HepG2 (cell line): Measurements from ENCODE around the gene ZNF839. TPM values are rescaled to one million over a fixed set of nuclear protein-coding genes. Genes with fewer than 3 reads are reported as not detected.

Experiments used
- AGO2 ChIP-seq: fragments of 200-400 bp; formaldehyde crosslinking; optimal IDR thresholded peaks from 2 replicates; pipeline ENCODE3; 2017; ENCODE audit warnings: mild to moderate bottlenecking, low read depth, low read length, moderate library complexity
- ATF4 ChIP-seq, 2 experiments: fragments of 450-650 bp in 1 of 2; sonication (generic) in 1 of 2; formaldehyde crosslinking; IDR thresholded peaks; 2 replicates each; pipeline versions ENCODE4 v1.5.0 to v1.8.0; 2020 to 2022; ENCODE audit warnings: mild to moderate bottlenecking in 1 of 2, missing genetic modification reagents in 1 of 2
- ATF7-NPFF ChIP-seq: sonication (generic); formaldehyde crosslinking; IDR thresholded peaks from 2 replicates; pipeline ENCODE4 v1.8.1; 2023; ENCODE audit warnings: mild to moderate bottlenecking, low read depth, missing genetic modification reagents, moderate library complexity
- CCDC6 ChIP-seq: sonication (generic); formaldehyde crosslinking; IDR thresholded peaks from 2 replicates; pipeline ENCODE4 v1.8.1; 2022; ENCODE audit warnings: mild to moderate bottlenecking, missing genetic modification reagents, moderate library complexity
- FOSL1 ChIP-seq: sonication (generic); formaldehyde crosslinking; IDR thresholded peaks from 2 replicates; pipeline ENCODE4 v1.9.0; 2021; ENCODE audit warnings: missing genetic modification reagents, borderline replicate concordance
- GABPA ChIP-seq, 2 experiments: IDR thresholded peaks; 2 replicates each; pipeline ENCODE4 v1.6.1; 2011 to 2016; ENCODE audit warnings: low read depth in 2 of 2, low read length in 1 of 2, missing biosample characterization in 1 of 2, missing genetic modification characterization in 1 of 2
- HIC2 ChIP-seq: sonication (generic); formaldehyde crosslinking; IDR thresholded peaks from 2 replicates; pipeline ENCODE4 v1.9.0; 2022; ENCODE audit warnings: low read depth, missing genetic modification reagents
- PCBP2 ChIP-seq: fragments of 200-400 bp; formaldehyde crosslinking; optimal IDR thresholded peaks from 2 replicates; pipeline ENCODE3; 2018; ENCODE audit warnings: low read length, low read depth; ENCODE audit not compliant: poor library complexity, severe bottlenecking
- RBM22 ChIP-seq: fragments of 200-400 bp; formaldehyde crosslinking; optimal IDR thresholded peaks from 2 replicates; pipeline ENCODE3; 2017; ENCODE audit warnings: mild to moderate bottlenecking, low read length, moderate library complexity
- TCF12 ChIP-seq, 2 experiments: fragments of 450-650 bp in 1 of 2; sonication (generic) in 1 of 2; formaldehyde crosslinking in 1 of 2; IDR thresholded peaks; 2 replicates each; pipeline versions ENCODE4 v1.6.1 to v1.8.0; 2017 to 2022; ENCODE audit warnings: antibody characterized with exemption in 1 of 2, mild to moderate bottlenecking in 1 of 2, missing genetic modification reagents in 1 of 2, moderate library complexity in 1 of 2
- ZNF260 ChIP-seq: sonication (generic); formaldehyde crosslinking; IDR thresholded peaks from 2 replicates; pipeline ENCODE4 v1.4.0; 2020; ENCODE audit warnings: missing genetic modification reagents, low read depth, mild to moderate bottlenecking, borderline replicate concordance
- ZNF276 ChIP-seq: sonication (generic); formaldehyde crosslinking; IDR thresholded peaks from 2 replicates; pipeline ENCODE4 v1.4.0; 2020; ENCODE audit warnings: mild to moderate bottlenecking, low read depth, missing genetic modification reagents
- ZNF335 ChIP-seq: sonication (generic); formaldehyde crosslinking; IDR thresholded peaks from 2 replicates; pipeline ENCODE4 v1.4.0; 2020; ENCODE audit warnings: missing genetic modification reagents
- ZNF343 ChIP-seq: sonication (generic); formaldehyde crosslinking; IDR thresholded peaks from 2 replicates; pipeline ENCODE4 v1.4.0; 2020; ENCODE audit warnings: mild to moderate bottlenecking, missing genetic modification reagents
- ZNF383 ChIP-seq: sonication (generic); formaldehyde crosslinking; IDR thresholded peaks from 2 replicates; pipeline ENCODE4 v1.4.0; 2020; ENCODE audit warnings: missing genetic modification reagents, mild to moderate bottlenecking, borderline replicate concordance
- ZNF773 ChIP-seq: sonication (generic); formaldehyde crosslinking; IDR thresholded peaks from 2 replicates; pipeline ENCODE4 v1.4.0; 2020; ENCODE audit warnings: missing genetic modification reagents, borderline replicate concordance
- polyA plus RNA-seq, 8 experiments: library from polyadenylated mRNA; depleted of rRNA in 3 of 8; stranded (reverse) in 7 of 8; unstranded in 1 of 8; fragments of >200 nt; fragmentation: Illumina TruSeq in 4 of 8; extraction: Trizol in 4 of 8; gene quantifications; 2 replicates each; pipeline versions ENCODE4 v1.2.1 to v1.2.3, GENCODE V29; 2011 to 2016; ENCODE audit warnings: low read depth in 4 of 8, missing spikeins in 1 of 8, mixed read lengths in 1 of 8; ENCODE audit not compliant: insufficient read depth in 1 of 8
- total RNA-seq, 5 experiments: library from RNA; depleted of rRNA; stranded (reverse); fragments of >200 nt; fragmentation: Illumina TruSeq; extraction: Trizol; gene quantifications; 2 replicates each; pipeline ENCODE4 v1.2.3, GENCODE V29; 2016; ENCODE audit warnings: low read depth in 1 of 5
- TF ChIP-seq, protein P1 (sequence below): sonication (generic); formaldehyde crosslinking; IDR thresholded peaks from 2 replicates; pipeline ENCODE4 v1.4.0; 2020; ENCODE audit warnings: mild to moderate bottlenecking, missing genetic modification reagents
- TF ChIP-seq, protein P2 (sequence below): IDR thresholded peaks from 2 replicates; pipeline ENCODE4 v1.6.1; 2012; ENCODE audit warnings: low read length, improper control_type of control experiment

Gene ZNF839
- total and polyA plus RNA-seq, 2 of the 13 experiments (the other 11 are each of a cell fraction or from before 2014, with no cell fraction given) = 11.1 to 12.8 TPM

- TF ChIP-seq HIC2 (CRISPR knock-in tag) (no peak), ZNF383 (CRISPR knock-in tag) (no peak), ATF7-NPFF (no peak), FOSL1 (no peak), TCF12 (IDR thresholded peaks at IDR 0.05) (no peak), TCF12 (CRISPR knock-in tag; IDR thresholded peaks at IDR 0.05) (no peak), AGO2 (no peak), ZNF276 (no peak), ZNF773 (CRISPR knock-in tag) (no peak), ZNF335 (peak; percentile 60; the same call in 1 of the 2 replicates), ATF4 (CRISPR knock-in tag; IDR thresholded peaks at IDR 0.05) (0 out of 4 replicates have a peak, but pooled peaks of 1 of the 2 experiments have one; percentile 31), GABPA (IDR thresholded peaks at IDR 0.05; ENCODE audit: low read depth, low read length) (no peak), GABPA (CRISPR knock-in tag; IDR thresholded peaks at IDR 0.05; ENCODE audit: low read depth) (0 out of 2 replicates have a peak, but pooled peaks have one; percentile 14), ZNF343 (CRISPR knock-in tag) (no peak), RBM22 (no peak), CCDC6 (no peak), PCBP2 (no peak), ZNF260 (CRISPR knock-in tag) (no peak)
- TF ChIP-seq, protein P1, sequence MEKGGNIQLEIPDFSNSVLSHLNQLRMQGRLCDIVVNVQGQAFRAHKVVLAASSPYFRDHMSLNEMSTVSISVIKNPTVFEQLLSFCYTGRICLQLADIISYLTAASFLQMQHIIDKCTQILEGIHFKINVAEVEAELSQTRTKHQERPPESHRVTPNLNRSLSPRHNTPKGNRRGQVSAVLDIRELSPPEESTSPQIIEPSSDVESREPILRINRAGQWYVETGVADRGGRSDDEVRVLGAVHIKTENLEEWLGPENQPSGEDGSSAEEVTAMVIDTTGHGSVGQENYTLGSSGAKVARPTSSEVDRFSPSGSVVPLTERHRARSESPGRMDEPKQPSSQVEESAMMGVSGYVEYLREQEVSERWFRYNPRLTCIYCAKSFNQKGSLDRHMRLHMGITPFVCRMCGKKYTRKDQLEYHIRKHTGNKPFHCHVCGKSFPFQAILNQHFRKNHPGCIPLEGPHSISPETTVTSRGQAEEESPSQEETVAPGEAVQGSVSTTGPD (CRISPR knock-in tag) = no peak
- TF ChIP-seq, protein P2, sequence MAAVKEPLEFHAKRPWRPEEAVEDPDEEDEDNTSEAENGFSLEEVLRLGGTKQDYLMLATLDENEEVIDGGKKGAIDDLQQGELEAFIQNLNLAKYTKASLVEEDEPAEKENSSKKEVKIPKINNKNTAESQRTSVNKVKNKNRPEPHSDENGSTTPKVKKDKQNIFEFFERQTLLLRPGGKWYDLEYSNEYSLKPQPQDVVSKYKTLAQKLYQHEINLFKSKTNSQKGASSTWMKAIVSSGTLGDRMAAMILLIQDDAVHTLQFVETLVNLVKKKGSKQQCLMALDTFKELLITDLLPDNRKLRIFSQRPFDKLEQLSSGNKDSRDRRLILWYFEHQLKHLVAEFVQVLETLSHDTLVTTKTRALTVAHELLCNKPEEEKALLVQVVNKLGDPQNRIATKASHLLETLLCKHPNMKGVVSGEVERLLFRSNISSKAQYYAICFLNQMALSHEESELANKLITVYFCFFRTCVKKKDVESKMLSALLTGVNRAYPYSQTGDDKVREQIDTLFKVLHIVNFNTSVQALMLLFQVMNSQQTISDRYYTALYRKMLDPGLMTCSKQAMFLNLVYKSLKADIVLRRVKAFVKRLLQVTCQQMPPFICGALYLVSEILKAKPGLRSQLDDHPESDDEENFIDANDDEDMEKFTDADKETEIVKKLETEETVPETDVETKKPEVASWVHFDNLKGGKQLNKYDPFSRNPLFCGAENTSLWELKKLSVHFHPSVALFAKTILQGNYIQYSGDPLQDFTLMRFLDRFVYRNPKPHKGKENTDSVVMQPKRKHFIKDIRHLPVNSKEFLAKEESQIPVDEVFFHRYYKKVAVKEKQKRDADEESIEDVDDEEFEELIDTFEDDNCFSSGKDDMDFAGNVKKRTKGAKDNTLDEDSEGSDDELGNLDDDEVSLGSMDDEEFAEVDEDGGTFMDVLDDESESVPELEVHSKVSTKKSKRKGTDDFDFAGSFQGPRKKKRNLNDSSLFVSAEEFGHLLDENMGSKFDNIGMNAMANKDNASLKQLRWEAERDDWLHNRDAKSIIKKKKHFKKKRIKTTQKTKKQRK = no peak
These were observed 5.1 kb upstream of the ZNF839 start (continued) for GRCh38 chr14:102314242-102315011.
